Esophagus muscularis mucosa (tissue), 3 donors: ENCODE data around the gene TPPP.
"Not testable (repeated sequence)": the region's sequence is repeated elsewhere in the genome, so short reads cannot be mapped to it uniquely, and the experiment has no call there.

ENCODE experiments used
- CTCF ChIP-seq, 3 experiments: fragments of 200-600 bp in 2 of 3; fragments of 450-650 bp in 1 of 3; sonication (generic) in 2 of 3; IDR thresholded peaks; one replicate each; pipeline ENCODE4 v1.5.1; 2017 to 2019; ENCODE audit warnings: antibody characterized with exemption in 3 of 3, mild to moderate bottlenecking in 2 of 3, moderate library complexity in 1 of 3
- EP300 ChIP-seq: sonication (generic); formaldehyde crosslinking; IDR thresholded peaks from one replicate; pipeline ENCODE4 v1.6.1; 2017; ENCODE audit warnings: antibody characterized with exemption

GRCh38 chr5:682216-682615 lies 10.9 kb downstream of the TPPP start:
- TF ChIP-seq CTCF (IDR thresholded peaks at IDR 0.05); EP300: not testable (repeated sequence)
